Measurements from ENCODE around the gene CCDC201. TPM values are rescaled to one million over a fixed set of nuclear protein-coding genes. Genes with fewer than 3 reads are reported as not detected.

The CCDC201 gene
- total RNA-seq, 1 experiment from 2014 or later = not detected

DNA sequence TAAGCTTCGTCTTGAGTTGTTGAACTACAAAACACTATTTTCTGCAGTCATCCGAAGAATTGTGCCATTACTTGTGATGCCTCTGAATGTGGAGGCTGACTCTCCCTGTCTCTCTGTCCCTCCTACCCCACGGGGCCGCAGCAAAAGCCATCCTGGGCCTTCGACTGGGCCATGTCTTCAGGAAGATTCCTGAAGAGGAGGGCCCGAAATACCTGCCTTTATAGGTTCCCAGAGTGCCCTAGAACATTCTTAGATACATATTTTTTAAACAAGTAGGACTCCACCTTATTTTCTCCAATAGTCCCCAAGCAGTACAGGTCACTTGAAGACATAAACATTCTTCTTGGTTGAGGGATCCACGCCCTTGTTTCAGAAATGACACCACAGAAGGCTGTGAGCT, 40.1 kb upstream of the CCDC201 start:
- TF ChIP-seq POLR2AphosphoS5 (IDR thresholded peaks at IDR 0.05; ENCODE audit: low read depth, low read length) (no peak), SIN3A (IDR thresholded peaks at IDR 0.05; ENCODE audit: borderline replicate concordance, insufficient read depth, low read depth, low read length) (no peak), TCF7L2 (IDR thresholded peaks at IDR 0.05; ENCODE audit: low read depth, low read length) (no peak)
- TF ChIP-seq, protein P1, sequence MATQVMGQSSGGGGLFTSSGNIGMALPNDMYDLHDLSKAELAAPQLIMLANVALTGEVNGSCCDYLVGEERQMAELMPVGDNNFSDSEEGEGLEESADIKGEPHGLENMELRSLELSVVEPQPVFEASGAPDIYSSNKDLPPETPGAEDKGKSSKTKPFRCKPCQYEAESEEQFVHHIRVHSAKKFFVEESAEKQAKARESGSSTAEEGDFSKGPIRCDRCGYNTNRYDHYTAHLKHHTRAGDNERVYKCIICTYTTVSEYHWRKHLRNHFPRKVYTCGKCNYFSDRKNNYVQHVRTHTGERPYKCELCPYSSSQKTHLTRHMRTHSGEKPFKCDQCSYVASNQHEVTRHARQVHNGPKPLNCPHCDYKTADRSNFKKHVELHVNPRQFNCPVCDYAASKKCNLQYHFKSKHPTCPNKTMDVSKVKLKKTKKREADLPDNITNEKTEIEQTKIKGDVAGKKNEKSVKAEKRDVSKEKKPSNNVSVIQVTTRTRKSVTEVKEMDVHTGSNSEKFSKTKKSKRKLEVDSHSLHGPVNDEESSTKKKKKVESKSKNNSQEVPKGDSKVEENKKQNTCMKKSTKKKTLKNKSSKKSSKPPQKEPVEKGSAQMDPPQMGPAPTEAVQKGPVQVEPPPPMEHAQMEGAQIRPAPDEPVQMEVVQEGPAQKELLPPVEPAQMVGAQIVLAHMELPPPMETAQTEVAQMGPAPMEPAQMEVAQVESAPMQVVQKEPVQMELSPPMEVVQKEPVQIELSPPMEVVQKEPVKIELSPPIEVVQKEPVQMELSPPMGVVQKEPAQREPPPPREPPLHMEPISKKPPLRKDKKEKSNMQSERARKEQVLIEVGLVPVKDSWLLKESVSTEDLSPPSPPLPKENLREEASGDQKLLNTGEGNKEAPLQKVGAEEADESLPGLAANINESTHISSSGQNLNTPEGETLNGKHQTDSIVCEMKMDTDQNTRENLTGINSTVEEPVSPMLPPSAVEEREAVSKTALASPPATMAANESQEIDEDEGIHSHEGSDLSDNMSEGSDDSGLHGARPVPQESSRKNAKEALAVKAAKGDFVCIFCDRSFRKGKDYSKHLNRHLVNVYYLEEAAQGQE (IDR thresholded peaks at IDR 0.05; ENCODE audit: insufficient read depth in 1 of 2, low read depth in 2 of 2, low read length in 1 of 2) = no peak
- TF ChIP-seq, protein P2, sequence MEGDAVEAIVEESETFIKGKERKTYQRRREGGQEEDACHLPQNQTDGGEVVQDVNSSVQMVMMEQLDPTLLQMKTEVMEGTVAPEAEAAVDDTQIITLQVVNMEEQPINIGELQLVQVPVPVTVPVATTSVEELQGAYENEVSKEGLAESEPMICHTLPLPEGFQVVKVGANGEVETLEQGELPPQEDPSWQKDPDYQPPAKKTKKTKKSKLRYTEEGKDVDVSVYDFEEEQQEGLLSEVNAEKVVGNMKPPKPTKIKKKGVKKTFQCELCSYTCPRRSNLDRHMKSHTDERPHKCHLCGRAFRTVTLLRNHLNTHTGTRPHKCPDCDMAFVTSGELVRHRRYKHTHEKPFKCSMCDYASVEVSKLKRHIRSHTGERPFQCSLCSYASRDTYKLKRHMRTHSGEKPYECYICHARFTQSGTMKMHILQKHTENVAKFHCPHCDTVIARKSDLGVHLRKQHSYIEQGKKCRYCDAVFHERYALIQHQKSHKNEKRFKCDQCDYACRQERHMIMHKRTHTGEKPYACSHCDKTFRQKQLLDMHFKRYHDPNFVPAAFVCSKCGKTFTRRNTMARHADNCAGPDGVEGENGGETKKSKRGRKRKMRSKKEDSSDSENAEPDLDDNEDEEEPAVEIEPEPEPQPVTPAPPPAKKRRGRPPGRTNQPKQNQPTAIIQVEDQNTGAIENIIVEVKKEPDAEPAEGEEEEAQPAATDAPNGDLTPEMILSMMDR (IDR thresholded peaks at IDR 0.05) = no peak
- no peaks in the 10 kb centered on the region for H3K36me3 ChIP-seq (ENCODE audit: control insufficient read depth, insufficient read depth, low read length)
- H3K9me3 ChIP-seq (ENCODE audit: control insufficient read depth, insufficient read depth, low read depth, low read length) = no peaks in the 10 kb centered on the region
- DNase-seq (ENCODE audit: low read depth, low spot score) (no peak), ATAC-seq (no peak)
- POLR2A ChIA-PET = no interaction called here
- CTCF ChIA-PET = no interaction called here
- H3K27me3 ChIP-seq (ENCODE audit: control insufficient read depth, insufficient read depth, low read length) = peaks cover 9% of the 10 kb centered on the region
- no peak overlapping the region for H3K27ac ChIP-seq (ENCODE audit: low read length)
- intact Hi-C loops (cut with micrococcal nuclease; ENCODE audit: unreplicated experiment) (no loop called here), in situ Hi-C loops (cut with HindIII; ENCODE audit: low pct_unique_long_range_greater_than_20kb, low sequenced_read_pairs) (no loop called here)
- H3K4me3 ChIP-seq (ENCODE audit: low read depth in 2 of 2, low read length in 2 of 2) = no peak overlapping the region
- no peaks in the 10 kb centered on the region for H3K4me1 ChIP-seq (ENCODE audit: control insufficient read depth, insufficient read depth, low read length)
- no TSS peak for BruUV-seq (replicated peaks)

DNA sequence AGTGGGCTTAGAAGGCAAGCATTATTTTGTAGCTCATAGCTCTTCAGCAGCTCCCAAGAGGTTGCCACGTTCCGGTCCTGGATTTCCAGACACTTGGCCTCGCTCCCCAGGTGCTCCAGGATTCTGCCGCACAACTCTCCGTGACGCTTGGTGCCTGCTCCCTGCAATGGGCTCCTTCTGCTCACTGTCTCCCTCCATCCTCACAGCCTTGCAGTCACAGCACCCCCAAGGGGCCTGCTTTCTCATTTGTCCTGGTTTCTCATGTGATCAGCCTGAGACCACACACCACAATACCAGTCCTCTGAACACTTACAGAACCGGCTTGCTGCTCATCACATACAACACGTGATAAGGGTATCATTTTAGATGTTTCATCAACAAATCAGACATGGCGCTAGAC, 38.4 kb upstream of the CCDC201 start:
- H3K9me3 ChIP-seq (ENCODE audit: control insufficient read depth, insufficient read depth, low read depth, low read length) = no peaks in the 10 kb centered on the region
- BruUV-seq (replicated peaks) = no TSS peak
- H3K27ac ChIP-seq (ENCODE audit: low read length) = no peak overlapping the region
- ChIA-PET CTCF (no interaction called here), POLR2A (no interaction called here)
- H3K4me1 ChIP-seq (ENCODE audit: control insufficient read depth, insufficient read depth, low read length) = no peaks in the 10 kb centered on the region
- no peak for TF ChIP-seq SIN3A (IDR thresholded peaks at IDR 0.05; ENCODE audit: borderline replicate concordance, insufficient read depth, low read depth, low read length)
- TF ChIP-seq, protein P2 (IDR thresholded peaks at IDR 0.05) = no peak
- no peak for TF ChIP-seq POLR2AphosphoS5 (IDR thresholded peaks at IDR 0.05; ENCODE audit: low read depth, low read length)
- no peak for TF ChIP-seq TCF7L2 (IDR thresholded peaks at IDR 0.05; ENCODE audit: low read depth, low read length)
- TF ChIP-seq, protein P1 (IDR thresholded peaks at IDR 0.05; ENCODE audit: insufficient read depth in 1 of 2, low read depth in 2 of 2, low read length in 1 of 2) = no peak
- intact Hi-C loops (cut with micrococcal nuclease; ENCODE audit: unreplicated experiment) (no loop called here), in situ Hi-C loops (cut with HindIII; ENCODE audit: low pct_unique_long_range_greater_than_20kb, low sequenced_read_pairs) (no loop called here)
- H3K4me3 ChIP-seq (ENCODE audit: low read depth in 2 of 2, low read length in 2 of 2) = no peak overlapping the region
- peaks cover 6% of the 10 kb centered on the region for H3K27me3 ChIP-seq (ENCODE audit: control insufficient read depth, insufficient read depth, low read length)
- no peak for DNase-seq (ENCODE audit: low read depth, low spot score)
- no peaks in the 10 kb centered on the region for H3K36me3 ChIP-seq (ENCODE audit: control insufficient read depth, insufficient read depth, low read length)
- ATAC-seq = no peak

Measured in Panc1 (cell line).